GM12892 (cell line): Measurements from ENCODE around the gene TCFL5.

Source experiments
- POLR2A ChIP-seq: IDR thresholded peaks from 2 replicates; pipeline ENCODE4 v1.6.1; 2011; ENCODE audit warnings: low read depth, low read length, control low read depth
- POLR2AphosphoS5 ChIP-seq: IDR thresholded peaks from 2 replicates; pipeline ENCODE4 v1.6.1; 2011; ENCODE audit warnings: low read depth, low read length, control low read depth

DNA sequence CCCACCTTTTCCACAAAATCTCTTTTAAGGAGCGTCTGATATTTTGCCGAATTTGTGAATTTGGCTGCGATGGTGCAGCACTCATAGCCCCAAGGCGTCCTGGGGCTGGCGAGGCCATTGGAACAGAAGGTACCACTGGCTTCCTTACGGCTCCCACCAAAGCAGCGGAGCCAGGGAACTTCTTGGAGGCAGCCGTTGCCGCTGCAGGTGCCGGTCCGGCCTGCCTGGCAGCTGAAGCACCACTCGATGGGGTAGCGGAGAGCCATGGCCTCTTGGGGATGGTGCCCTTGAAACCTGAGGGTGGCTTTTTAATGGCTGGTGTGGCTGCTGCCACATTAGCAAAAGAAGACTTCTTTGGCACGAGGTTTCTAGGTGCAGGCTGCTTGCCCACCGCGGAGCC lies 34.9 kb upstream of the TCFL5 start:
- TF ChIP-seq POLR2AphosphoS5 (no peak), POLR2A (no peak)
